Measurements from ENCODE around the gene ZNF563. TPM values are rescaled to one million over a fixed set of nuclear protein-coding genes. Genes with fewer than 3 reads are reported as not detected.

The ZNF563 gene
- total and polyA plus RNA-seq, 2 of the 8 experiments (the other 6 are each of a cell fraction or from before 2014, with no cell fraction given): 0.91 to 2.3 TPM

GRCh38 chr19:12350185-12350889 lies 16.9 kb upstream of the ZNF563 start:
- Histone ChIP-seq H2AK5ac (ENCODE audit: low read depth, low read length) (no peak overlapping the region), H2BK120ac (replicated peaks; ENCODE audit: low read depth, low read length) (no peak overlapping the region), H3K9me3 (ENCODE audit: insufficient read depth in 2 of 2, low read depth in 1 of 2, low read length in 1 of 2) (peaks cover 62 to 63% of the 10 kb centered on the region in 2 experiments), H3K27me3 (replicated peaks in 1 of 4; ENCODE audit: control insufficient read depth in 3 of 4, extremely low read depth in 1 of 4, insufficient read depth in 3 of 4, low read length in 3 of 4) (no peaks in the 10 kb centered on the region), H2BK20ac (ENCODE audit: low read length) (no peak overlapping the region), H3K27ac (ENCODE audit: low read depth, low read length) (no peak overlapping the region), H2BK12ac (ENCODE audit: low read depth, low read length) (no peak overlapping the region), H3K9ac (replicated peaks in 1 of 4; ENCODE audit: extremely low read depth in 1 of 4, low read depth in 3 of 4, low read length in 3 of 4) (no peak overlapping the region), H2AFZ (ENCODE audit: low read length) (no peak overlapping the region), H3K79me1 (ENCODE audit: low read depth, low read length) (no peaks in the 10 kb centered on the region), H3K4me3 (ENCODE audit: extremely low read depth in 1 of 4, insufficient read depth in 2 of 4, low read depth in 3 of 4, low read length in 4 of 4) (no peak overlapping the region), H4K5ac (ENCODE audit: insufficient read length, low read depth, low read length) (no peak overlapping the region), H3K4me1 (replicated peaks in 1 of 4; ENCODE audit: control insufficient read depth in 3 of 4, insufficient read depth in 4 of 4, low read length in 3 of 4) (no peaks in the 10 kb centered on the region), H4K8ac (ENCODE audit: extremely low read depth, insufficient read depth, low read length) (no peak overlapping the region), H4K91ac (replicated peaks; ENCODE audit: insufficient read length, low read length) (no peak overlapping the region), H3K36me3 (ENCODE audit: control insufficient read depth in 2 of 4, insufficient read depth in 4 of 4, low read length in 3 of 4) (peaks cover 0 to 28% (median 3%) of the 10 kb centered on the region in 4 experiments; a peak in 4 of 8 replicates), H2BK15ac (ENCODE audit: low read length) (no peak overlapping the region), H3K4me2 (ENCODE audit: insufficient read depth in 1 of 2, low read depth in 2 of 2, low read length in 2 of 2) (no peak overlapping the region), H4K20me1 (replicated peaks in 1 of 2; ENCODE audit: control insufficient read depth in 1 of 2, insufficient read depth in 2 of 2, low read length in 2 of 2) (no peaks in the 10 kb centered on the region), H3K4ac (replicated peaks; ENCODE audit: insufficient read length, low read depth, low read length) (no peak overlapping the region), H3K23me2 (ENCODE audit: low read depth, low read length) (no peaks in the 10 kb centered on the region), H3K79me2 (ENCODE audit: control insufficient read depth in 1 of 2, insufficient read depth in 2 of 2, low read length in 2 of 2) (no peaks in the 10 kb centered on the region), H3K18ac (ENCODE audit: extremely low read depth, low read length) (no peak overlapping the region), H3K56ac (replicated peaks; ENCODE audit: insufficient read length, low read depth, low read length) (no peak overlapping the region), H2BK5ac (ENCODE audit: low read depth, low read length) (no peak overlapping the region), H3K23ac (ENCODE audit: insufficient read length) (no peak overlapping the region), H3K14ac (ENCODE audit: insufficient read length) (no peak overlapping the region)
- TF ChIP-seq CBX8 (IDR thresholded peaks at IDR 0.05; ENCODE audit: borderline replicate concordance, low read depth, low read length): no peak
- no peak for TF ChIP-seq POLR2A (IDR thresholded peaks at IDR 0.05; ENCODE audit: control extremely low read depth in 1 of 2, low read depth in 2 of 2, low read length in 2 of 2)
- peak; percentile 89 for TF ChIP-seq ZNF274 (IDR thresholded peaks at IDR 0.05; ENCODE audit: borderline replicate concordance, extremely low read depth, low read length)
- ChIA-PET POLR2A (ENCODE audit: partially characterized antibody) (no interaction called here), CTCF (ENCODE audit: partially characterized antibody) (no interaction called here)
- no peak for FAIRE-seq
- DNase-seq (ENCODE audit: low read depth in 1 of 2, low spot score in 2 of 2): no peak
- 94% methylated on average over 8 of the region's 8 CpGs; no CpG with 5 or more reads in 1 of the 2 experiments for WGBS, 2 experiments (ENCODE audit: extremely low coverage in 1 of 2, insufficient coverage in 1 of 2, insufficient read length in 1 of 2, insufficient replicate concordance in 2 of 2, low coverage in 1 of 2, low lambda C conversion rate in 2 of 2, missing lambda C conversion rate in 1 of 2)
